Measurements from ENCODE around the gene ANKRD39. TPM values are rescaled to one million over a fixed set of nuclear protein-coding genes. Genes with fewer than 3 reads are reported as not detected.

ANKRD39 gene
- total and polyA plus RNA-seq, 2 experiments from 2014 or later, result 17.5 to 32.0 TPM

DNA sequence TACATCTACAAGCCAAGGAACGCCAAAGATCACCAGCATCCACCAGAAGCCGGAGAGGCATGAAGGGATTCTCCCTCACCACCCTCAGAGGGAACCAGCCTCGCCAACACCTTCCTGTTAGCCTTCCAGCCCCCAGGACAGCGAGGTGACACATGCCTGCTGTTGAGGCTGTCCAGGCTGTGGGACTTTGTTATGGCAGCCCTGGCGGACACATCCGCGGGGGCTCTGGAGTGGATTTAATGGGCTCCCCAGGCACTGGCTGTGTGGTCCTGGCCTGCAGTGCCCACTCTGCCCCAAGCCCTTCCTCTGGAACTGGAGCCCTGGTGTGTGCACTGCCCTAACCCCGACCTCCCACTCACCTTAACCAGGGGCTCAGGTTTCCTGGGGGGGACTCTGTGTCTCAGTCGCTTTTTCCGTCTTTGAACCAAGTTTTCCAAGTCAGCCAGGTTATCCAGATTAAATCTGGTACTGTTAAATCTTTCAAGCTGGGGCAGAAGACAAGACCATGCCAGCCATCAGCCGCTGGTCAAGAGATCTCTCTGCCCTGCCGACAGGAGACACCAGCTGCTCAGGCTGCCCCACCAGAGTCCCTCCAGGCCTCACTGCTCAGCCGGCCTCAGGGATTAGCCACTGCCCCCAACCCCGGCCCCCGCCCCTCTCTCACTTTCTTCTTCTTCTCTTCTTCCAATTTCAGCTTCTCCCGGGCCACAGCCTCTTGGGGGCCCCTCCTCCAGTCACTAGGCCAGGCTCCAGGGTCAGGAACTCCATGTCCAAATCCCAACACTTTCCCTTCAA, 15.9 kb downstream of the ANKRD39 start:
- no peak for DNase-seq (ENCODE audit: low spot score)
- H3K9me3 Mint-ChIP-seq, result no peaks in the 10 kb centered on the region; the same call in 2 of the 3 replicates
- TF ChIP-seq, protein P1, sequence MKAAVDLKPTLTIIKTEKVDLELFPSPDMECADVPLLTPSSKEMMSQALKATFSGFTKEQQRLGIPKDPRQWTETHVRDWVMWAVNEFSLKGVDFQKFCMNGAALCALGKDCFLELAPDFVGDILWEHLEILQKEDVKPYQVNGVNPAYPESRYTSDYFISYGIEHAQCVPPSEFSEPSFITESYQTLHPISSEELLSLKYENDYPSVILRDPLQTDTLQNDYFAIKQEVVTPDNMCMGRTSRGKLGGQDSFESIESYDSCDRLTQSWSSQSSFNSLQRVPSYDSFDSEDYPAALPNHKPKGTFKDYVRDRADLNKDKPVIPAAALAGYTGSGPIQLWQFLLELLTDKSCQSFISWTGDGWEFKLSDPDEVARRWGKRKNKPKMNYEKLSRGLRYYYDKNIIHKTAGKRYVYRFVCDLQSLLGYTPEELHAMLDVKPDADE (IDR thresholded peaks at IDR 0.05), result no peak
- TF ChIP-seq, protein P2, sequence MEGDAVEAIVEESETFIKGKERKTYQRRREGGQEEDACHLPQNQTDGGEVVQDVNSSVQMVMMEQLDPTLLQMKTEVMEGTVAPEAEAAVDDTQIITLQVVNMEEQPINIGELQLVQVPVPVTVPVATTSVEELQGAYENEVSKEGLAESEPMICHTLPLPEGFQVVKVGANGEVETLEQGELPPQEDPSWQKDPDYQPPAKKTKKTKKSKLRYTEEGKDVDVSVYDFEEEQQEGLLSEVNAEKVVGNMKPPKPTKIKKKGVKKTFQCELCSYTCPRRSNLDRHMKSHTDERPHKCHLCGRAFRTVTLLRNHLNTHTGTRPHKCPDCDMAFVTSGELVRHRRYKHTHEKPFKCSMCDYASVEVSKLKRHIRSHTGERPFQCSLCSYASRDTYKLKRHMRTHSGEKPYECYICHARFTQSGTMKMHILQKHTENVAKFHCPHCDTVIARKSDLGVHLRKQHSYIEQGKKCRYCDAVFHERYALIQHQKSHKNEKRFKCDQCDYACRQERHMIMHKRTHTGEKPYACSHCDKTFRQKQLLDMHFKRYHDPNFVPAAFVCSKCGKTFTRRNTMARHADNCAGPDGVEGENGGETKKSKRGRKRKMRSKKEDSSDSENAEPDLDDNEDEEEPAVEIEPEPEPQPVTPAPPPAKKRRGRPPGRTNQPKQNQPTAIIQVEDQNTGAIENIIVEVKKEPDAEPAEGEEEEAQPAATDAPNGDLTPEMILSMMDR (conservative IDR thresholded peaks at IDR 0.05; ENCODE audit: low read depth in 2 of 2), result no peak
- no peak for TF ChIP-seq CREB1 (CRISPR knock-in tag; IDR thresholded peaks at IDR 0.05; ENCODE audit: low read depth)
- TF ChIP-seq ZNF331 (CRISPR knock-in tag; IDR thresholded peaks at IDR 0.05; ENCODE audit: low read depth), result no peak
- no peak for TF ChIP-seq EZH2phosphoT487 (IDR thresholded peaks at IDR 0.05; ENCODE audit: unreplicated experiment)
- TF ChIP-seq STAT1 (IDR thresholded peaks at IDR 0.05; ENCODE audit: unreplicated experiment), result no peak
- TF ChIP-seq ZNF114 (CRISPR knock-in tag; IDR thresholded peaks at IDR 0.05), result no peak
- no peak for TF ChIP-seq JUNB (IDR thresholded peaks at IDR 0.05; ENCODE audit: unreplicated experiment)
- no peak for TF ChIP-seq NANOG (IDR thresholded peaks at IDR 0.05; ENCODE audit: borderline replicate concordance)
- TF ChIP-seq, protein P3, sequence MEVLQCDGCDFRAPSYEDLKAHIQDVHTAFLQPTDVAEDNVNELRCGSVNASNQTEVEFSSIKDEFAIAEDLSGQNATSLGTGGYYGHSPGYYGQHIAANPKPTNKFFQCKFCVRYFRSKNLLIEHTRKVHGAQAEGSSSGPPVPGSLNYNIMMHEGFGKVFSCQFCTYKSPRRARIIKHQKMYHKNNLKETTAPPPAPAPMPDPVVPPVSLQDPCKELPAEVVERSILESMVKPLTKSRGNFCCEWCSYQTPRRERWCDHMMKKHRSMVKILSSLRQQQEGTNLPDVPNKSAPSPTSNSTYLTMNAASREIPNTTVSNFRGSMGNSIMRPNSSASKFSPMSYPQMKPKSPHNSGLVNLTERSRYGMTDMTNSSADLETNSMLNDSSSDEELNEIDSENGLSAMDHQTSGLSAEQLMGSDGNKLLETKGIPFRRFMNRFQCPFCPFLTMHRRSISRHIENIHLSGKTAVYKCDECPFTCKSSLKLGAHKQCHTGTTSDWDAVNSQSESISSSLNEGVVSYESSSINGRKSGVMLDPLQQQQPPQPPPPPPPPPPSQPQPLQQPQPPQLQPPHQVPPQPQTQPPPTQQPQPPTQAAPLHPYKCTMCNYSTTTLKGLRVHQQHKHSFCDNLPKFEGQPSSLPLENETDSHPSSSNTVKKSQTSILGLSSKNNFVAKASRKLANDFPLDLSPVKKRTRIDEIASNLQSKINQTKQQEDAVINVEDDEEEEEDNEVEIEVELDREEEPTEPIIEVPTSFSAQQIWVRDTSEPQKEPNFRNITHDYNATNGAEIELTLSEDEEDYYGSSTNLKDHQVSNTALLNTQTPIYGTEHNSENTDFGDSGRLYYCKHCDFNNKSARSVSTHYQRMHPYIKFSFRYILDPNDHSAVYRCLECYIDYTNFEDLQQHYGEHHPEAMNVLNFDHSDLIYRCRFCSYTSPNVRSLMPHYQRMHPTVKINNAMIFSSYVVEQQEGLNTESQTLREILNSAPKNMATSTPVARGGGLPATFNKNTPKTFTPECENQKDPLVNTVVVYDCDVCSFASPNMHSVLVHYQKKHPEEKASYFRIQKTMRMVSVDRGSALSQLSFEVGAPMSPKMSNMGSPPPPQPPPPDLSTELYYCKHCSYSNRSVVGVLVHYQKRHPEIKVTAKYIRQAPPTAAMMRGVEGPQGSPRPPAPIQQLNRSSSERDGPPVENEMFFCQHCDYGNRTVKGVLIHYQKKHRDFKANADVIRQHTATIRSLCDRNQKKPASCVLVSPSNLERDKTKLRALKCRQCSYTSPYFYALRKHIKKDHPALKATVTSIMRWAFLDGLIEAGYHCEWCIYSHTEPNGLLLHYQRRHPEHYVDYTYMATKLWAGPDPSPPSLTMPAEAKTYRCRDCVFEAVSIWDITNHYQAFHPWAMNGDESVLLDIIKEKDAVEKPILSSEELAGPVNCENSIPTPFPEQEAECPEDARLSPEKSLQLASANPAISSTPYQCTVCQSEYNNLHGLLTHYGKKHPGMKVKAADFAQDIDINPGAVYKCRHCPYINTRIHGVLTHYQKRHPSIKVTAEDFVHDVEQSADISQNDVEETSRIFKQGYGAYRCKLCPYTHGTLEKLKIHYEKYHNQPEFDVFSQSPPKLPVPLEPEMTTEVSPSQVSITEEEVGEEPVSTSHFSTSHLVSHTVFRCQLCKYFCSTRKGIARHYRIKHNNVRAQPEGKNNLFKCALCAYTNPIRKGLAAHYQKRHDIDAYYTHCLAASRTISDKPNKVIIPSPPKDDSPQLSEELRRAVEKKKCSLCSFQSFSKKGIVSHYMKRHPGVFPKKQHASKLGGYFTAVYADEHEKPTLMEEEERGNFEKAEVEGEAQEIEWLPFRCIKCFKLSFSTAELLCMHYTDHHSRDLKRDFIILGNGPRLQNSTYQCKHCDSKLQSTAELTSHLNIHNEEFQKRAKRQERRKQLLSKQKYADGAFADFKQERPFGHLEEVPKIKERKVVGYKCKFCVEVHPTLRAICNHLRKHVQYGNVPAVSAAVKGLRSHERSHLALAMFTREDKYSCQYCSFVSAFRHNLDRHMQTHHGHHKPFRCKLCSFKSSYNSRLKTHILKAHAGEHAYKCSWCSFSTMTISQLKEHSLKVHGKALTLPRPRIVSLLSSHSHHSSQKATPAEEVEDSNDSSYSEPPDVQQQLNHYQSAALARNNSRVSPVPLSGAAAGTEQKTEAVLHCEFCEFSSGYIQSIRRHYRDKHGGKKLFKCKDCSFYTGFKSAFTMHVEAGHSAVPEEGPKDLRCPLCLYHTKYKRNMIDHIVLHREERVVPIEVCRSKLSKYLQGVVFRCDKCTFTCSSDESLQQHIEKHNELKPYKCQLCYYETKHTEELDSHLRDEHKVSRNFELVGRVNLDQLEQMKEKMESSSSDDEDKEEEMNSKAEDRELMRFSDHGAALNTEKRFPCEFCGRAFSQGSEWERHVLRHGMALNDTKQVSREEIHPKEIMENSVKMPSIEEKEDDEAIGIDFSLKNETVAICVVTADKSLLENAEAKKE (CRISPR knock-in tag; IDR thresholded peaks at IDR 0.05), result no peak
- H3K27ac Mint-ChIP-seq, result no peak overlapping the region
- no peak overlapping the region for H3K4me2 ChIP-seq
- peaks cover 3% of the 10 kb centered on the region; the same call in 2 of the 3 replicates for H3K4me1 Mint-ChIP-seq
- peaks cover 4% of the 10 kb centered on the region; the same call in 1 of the 2 replicates for H3K36me3 ChIP-seq (ENCODE audit: insufficient read depth)
- H3K4me3 ChIP-seq, result no peak overlapping the region
- no peaks in the 10 kb centered on the region for H3K27me3 ChIP-seq (ENCODE audit: insufficient read depth)
- no peaks in the 10 kb centered on the region for H3K9me2 ChIP-seq (ENCODE audit: insufficient read depth)
- peaks cover 9% of the 10 kb centered on the region for H3K36me3 Mint-ChIP-seq (ENCODE audit: low read depth)
- no peaks in the 10 kb centered on the region for H4K20me1 ChIP-seq (replicated peaks; ENCODE audit: insufficient read depth)
- no peak overlapping the region for H3K4me3 Mint-ChIP-seq
- ATAC-seq, result no peak
- peaks cover 15% of the 10 kb centered on the region for H3K27me3 Mint-ChIP-seq (ENCODE audit: insufficient read depth, low read depth, poor library complexity)
- no peak overlapping the region for H3K27ac ChIP-seq (ENCODE audit: low read depth)
- H3F3A ChIP-seq (replicated peaks; ENCODE audit: low read depth), result no peaks in the 10 kb centered on the region
- H3K4me1 ChIP-seq (ENCODE audit: insufficient read depth), result 0 out of 2 replicates have a peak, but pooled peaks cover 6% of the 10 kb centered on the region
- no peaks in the 10 kb centered on the region for H3K79me2 ChIP-seq (replicated peaks; ENCODE audit: insufficient read depth)
- H2AFZ ChIP-seq, result no peak overlapping the region

Measured in GM23338 (cell line).